ENCODE results near the gene CADM4. TPM values are rescaled to one million over a fixed set of nuclear protein-coding genes. Genes with fewer than 3 reads are reported as not detected.

CADM4 gene
- total and polyA plus RNA-seq, 9 of the 15 experiments (the other 6 are each of a cell fraction or from before 2014, with no cell fraction given) = 0.03 to 4.6 (median 1.3) TPM

- TF ChIP-seq, protein P1, sequence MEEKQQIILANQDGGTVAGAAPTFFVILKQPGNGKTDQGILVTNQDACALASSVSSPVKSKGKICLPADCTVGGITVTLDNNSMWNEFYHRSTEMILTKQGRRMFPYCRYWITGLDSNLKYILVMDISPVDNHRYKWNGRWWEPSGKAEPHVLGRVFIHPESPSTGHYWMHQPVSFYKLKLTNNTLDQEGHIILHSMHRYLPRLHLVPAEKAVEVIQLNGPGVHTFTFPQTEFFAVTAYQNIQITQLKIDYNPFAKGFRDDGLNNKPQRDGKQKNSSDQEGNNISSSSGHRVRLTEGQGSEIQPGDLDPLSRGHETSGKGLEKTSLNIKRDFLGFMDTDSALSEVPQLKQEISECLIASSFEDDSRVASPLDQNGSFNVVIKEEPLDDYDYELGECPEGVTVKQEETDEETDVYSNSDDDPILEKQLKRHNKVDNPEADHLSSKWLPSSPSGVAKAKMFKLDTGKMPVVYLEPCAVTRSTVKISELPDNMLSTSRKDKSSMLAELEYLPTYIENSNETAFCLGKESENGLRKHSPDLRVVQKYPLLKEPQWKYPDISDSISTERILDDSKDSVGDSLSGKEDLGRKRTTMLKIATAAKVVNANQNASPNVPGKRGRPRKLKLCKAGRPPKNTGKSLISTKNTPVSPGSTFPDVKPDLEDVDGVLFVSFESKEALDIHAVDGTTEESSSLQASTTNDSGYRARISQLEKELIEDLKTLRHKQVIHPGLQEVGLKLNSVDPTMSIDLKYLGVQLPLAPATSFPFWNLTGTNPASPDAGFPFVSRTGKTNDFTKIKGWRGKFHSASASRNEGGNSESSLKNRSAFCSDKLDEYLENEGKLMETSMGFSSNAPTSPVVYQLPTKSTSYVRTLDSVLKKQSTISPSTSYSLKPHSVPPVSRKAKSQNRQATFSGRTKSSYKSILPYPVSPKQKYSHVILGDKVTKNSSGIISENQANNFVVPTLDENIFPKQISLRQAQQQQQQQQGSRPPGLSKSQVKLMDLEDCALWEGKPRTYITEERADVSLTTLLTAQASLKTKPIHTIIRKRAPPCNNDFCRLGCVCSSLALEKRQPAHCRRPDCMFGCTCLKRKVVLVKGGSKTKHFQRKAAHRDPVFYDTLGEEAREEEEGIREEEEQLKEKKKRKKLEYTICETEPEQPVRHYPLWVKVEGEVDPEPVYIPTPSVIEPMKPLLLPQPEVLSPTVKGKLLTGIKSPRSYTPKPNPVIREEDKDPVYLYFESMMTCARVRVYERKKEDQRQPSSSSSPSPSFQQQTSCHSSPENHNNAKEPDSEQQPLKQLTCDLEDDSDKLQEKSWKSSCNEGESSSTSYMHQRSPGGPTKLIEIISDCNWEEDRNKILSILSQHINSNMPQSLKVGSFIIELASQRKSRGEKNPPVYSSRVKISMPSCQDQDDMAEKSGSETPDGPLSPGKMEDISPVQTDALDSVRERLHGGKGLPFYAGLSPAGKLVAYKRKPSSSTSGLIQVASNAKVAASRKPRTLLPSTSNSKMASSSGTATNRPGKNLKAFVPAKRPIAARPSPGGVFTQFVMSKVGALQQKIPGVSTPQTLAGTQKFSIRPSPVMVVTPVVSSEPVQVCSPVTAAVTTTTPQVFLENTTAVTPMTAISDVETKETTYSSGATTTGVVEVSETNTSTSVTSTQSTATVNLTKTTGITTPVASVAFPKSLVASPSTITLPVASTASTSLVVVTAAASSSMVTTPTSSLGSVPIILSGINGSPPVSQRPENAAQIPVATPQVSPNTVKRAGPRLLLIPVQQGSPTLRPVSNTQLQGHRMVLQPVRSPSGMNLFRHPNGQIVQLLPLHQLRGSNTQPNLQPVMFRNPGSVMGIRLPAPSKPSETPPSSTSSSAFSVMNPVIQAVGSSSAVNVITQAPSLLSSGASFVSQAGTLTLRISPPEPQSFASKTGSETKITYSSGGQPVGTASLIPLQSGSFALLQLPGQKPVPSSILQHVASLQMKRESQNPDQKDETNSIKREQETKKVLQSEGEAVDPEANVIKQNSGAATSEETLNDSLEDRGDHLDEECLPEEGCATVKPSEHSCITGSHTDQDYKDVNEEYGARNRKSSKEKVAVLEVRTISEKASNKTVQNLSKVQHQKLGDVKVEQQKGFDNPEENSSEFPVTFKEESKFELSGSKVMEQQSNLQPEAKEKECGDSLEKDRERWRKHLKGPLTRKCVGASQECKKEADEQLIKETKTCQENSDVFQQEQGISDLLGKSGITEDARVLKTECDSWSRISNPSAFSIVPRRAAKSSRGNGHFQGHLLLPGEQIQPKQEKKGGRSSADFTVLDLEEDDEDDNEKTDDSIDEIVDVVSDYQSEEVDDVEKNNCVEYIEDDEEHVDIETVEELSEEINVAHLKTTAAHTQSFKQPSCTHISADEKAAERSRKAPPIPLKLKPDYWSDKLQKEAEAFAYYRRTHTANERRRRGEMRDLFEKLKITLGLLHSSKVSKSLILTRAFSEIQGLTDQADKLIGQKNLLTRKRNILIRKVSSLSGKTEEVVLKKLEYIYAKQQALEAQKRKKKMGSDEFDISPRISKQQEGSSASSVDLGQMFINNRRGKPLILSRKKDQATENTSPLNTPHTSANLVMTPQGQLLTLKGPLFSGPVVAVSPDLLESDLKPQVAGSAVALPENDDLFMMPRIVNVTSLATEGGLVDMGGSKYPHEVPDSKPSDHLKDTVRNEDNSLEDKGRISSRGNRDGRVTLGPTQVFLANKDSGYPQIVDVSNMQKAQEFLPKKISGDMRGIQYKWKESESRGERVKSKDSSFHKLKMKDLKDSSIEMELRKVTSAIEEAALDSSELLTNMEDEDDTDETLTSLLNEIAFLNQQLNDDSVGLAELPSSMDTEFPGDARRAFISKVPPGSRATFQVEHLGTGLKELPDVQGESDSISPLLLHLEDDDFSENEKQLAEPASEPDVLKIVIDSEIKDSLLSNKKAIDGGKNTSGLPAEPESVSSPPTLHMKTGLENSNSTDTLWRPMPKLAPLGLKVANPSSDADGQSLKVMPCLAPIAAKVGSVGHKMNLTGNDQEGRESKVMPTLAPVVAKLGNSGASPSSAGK (IDR thresholded peaks at IDR 0.05) = no peak
- TF ChIP-seq BCLAF1 (IDR thresholded peaks at IDR 0.05; ENCODE audit: borderline replicate concordance in 1 of 2, control insufficient read depth in 1 of 2, low read depth in 2 of 2, low read length in 1 of 2) (no peak), TBL1XR1 (IDR thresholded peaks at IDR 0.05; ENCODE audit: low read length in 2 of 2) (no peak), NONO (IDR thresholded peaks at IDR 0.05; ENCODE audit: low read depth in 2 of 2, low read length in 1 of 2) (no peak), SLC30A9 (CRISPR knock-in tag; IDR thresholded peaks at IDR 0.05) (no peak), SIRT6 (IDR thresholded peaks at IDR 0.05; ENCODE audit: low read depth, low read length) (no peak), RBM14 (IDR thresholded peaks at IDR 0.05; ENCODE audit: borderline replicate concordance, insufficient read depth, low read depth, low read length) (no peak), MBD1 (CRISPR knock-in tag; IDR thresholded peaks at IDR 0.05) (no peak), HDAC2 (IDR thresholded peaks at IDR 0.05) (0 out of 2 replicates have a peak, but pooled peaks have one; percentile 41), MCM7 (IDR thresholded peaks at IDR 0.05) (no peak), SMARCC2 (IDR thresholded peaks at IDR 0.05; ENCODE audit: low read depth) (peak; percentile 21; the same call in 1 of the 2 replicates)
These were observed 32.5 kb upstream of the CADM4 start (continued) for GRCh38 chr19:43672061-43672679.
